B cell (primary cell): ENCODE measurements around the gene PHEX. TPM values are rescaled to one million over a fixed set of nuclear protein-coding genes. Genes with fewer than 3 reads are reported as not detected.

ENCODE experiments used
- ATAC-seq: fragments of 200-7000 bp; cut with Tn5 transposase; one replicate; pipeline ENCODE4 v1.10.0; 2021; ENCODE audit warnings: low read depth, mild to moderate bottlenecking, moderate number of reproducible peaks, moderate library complexity
- CTCF ChIA-PET: fragments of 350-600 bp; sonication (Branson Sonifier 250); formaldehyde crosslinking; loops from one replicate; lab custom pipeline; 2021; ENCODE audit warnings: antibody characterized with exemption, inconsistent platforms; lab: Charles Lee
- POLR2A ChIA-PET: fragments of 350-600 bp; sonication (Branson Sonifier 250); formaldehyde crosslinking; loops from one replicate; lab custom pipeline; 2021; ENCODE audit warnings: antibody characterized with exemption; lab: Charles Lee
- DNase-seq: peaks from one replicate; pipeline ENCODE4 v3.0.0; 2013
- H2AFZ ChIP-seq: 2 replicates; pipeline ENCODE4 v1.6.1; 2012; ENCODE audit warnings: mild to moderate bottlenecking, low read depth, low read length; ENCODE audit not compliant: insufficient read depth, poor library complexity, severe bottlenecking
- H3K27ac ChIP-seq, 2 donors: 1 replicate in 1 of 2; 2 replicates in 1 of 2; pipeline ENCODE4 v1.5.1; 2012 to 2013; ENCODE audit warnings: low read length in 2 of 2, mild to moderate bottlenecking in 2 of 2, moderate library complexity in 1 of 2
- H3K27me3 ChIP-seq, 4 experiments: fragments of 200-600 bp in 1 of 4; sonication (generic) in 1 of 4; replicated peaks in 1 of 4; 1 replicate in 2 of 4; 2 replicates in 2 of 4; pipeline versions ENCODE4 v1.6.1 to v1.7.0; 2013 to 2016; ENCODE audit warnings: low read length in 3 of 4, mild to moderate bottlenecking in 2 of 4, mixed read lengths in 1 of 4, moderate library complexity in 1 of 4; ENCODE audit not compliant: insufficient read depth in 4 of 4, control insufficient read depth in 3 of 4; ENCODE audit errors: control extremely low read depth in 1 of 4
- H3K36me3 ChIP-seq, 2 experiments: replicated peaks in 1 of 2; 1 replicate in 1 of 2; 2 replicates in 1 of 2; pipeline versions ENCODE4 v1.6.1 to v1.7.1; 2013; ENCODE audit warnings: low read length in 1 of 2; ENCODE audit not compliant: insufficient read depth in 2 of 2, control insufficient read depth in 1 of 2; ENCODE audit errors: control extremely low read depth in 1 of 2, extremely low read depth in 1 of 2
- H3K4me1 ChIP-seq, 2 donors: fragments of 200-600 bp in 1 of 2; sonication (generic) in 1 of 2; 1 replicate in 1 of 2; 2 replicates in 1 of 2; pipeline versions ENCODE4 v1.5.1 to v1.6.1; 2013 to 2017; ENCODE audit warnings: low read length in 2 of 2; ENCODE audit not compliant: control insufficient read depth in 2 of 2, insufficient read depth in 2 of 2
- H3K4me2 ChIP-seq: replicated peaks from 2 replicates; pipeline ENCODE3; 2012; ENCODE audit warnings: mild to moderate bottlenecking, low read depth, low read length; ENCODE audit not compliant: poor library complexity, severe bottlenecking
- H3K4me3 ChIP-seq, 5 experiments: fragments of 200-600 bp in 1 of 5; sonication (generic) in 1 of 5; 1 replicate in 3 of 5; 2 replicates in 2 of 5; pipeline versions ENCODE4 v1.5.1 to v1.7.0; 2011 to 2016; ENCODE audit warnings: low read length in 4 of 5, mild to moderate bottlenecking in 4 of 5, low read depth in 2 of 5, control low read depth in 1 of 5, moderate library complexity in 1 of 5; ENCODE audit not compliant: insufficient read depth in 1 of 5; ENCODE audit errors: control extremely low read depth in 1 of 5, extremely low read depth in 1 of 5
- H3K79me2 ChIP-seq: fragments of 200-600 bp; sonication (generic); one replicate; pipeline ENCODE4 v1.6.0; 2016; ENCODE audit warnings: low read length; ENCODE audit not compliant: control insufficient read depth, insufficient read depth
- H3K9ac ChIP-seq: fragments of 200-600 bp; sonication (generic); 2 replicates; pipeline ENCODE4 v1.6.1; 2017; ENCODE audit warnings: mild to moderate bottlenecking, low read length, moderate library complexity
- H3K9me3 ChIP-seq, 3 donors: one replicate each; pipeline versions ENCODE4 v1.6.1 to v1.7.1; 2013; ENCODE audit warnings: low read length in 2 of 3; ENCODE audit not compliant: control insufficient read depth in 2 of 3, insufficient read depth in 1 of 3; ENCODE audit errors: control extremely low read depth in 1 of 3
- H4K20me1 ChIP-seq: 2 replicates; pipeline ENCODE4 v1.6.0; 2012; ENCODE audit warnings: mild to moderate bottlenecking, low read length; ENCODE audit not compliant: insufficient read depth, control insufficient read depth, poor library complexity, severe bottlenecking
- H3K27ac Mint-ChIP-seq: one replicate; pipeline ENCODE4 v1.8.0; 2021; ENCODE audit warnings: mixed read lengths
- H3K27me3 Mint-ChIP-seq: one replicate; pipeline ENCODE4 v1.8.0; 2021; ENCODE audit warnings: mixed read lengths
- H3K4me1 Mint-ChIP-seq: one replicate; pipeline ENCODE4 v1.8.0; 2021; ENCODE audit warnings: mixed read lengths
- H3K4me3 Mint-ChIP-seq: one replicate; pipeline ENCODE4 v1.8.0; 2021; ENCODE audit warnings: mixed read lengths
- H3K9me3 Mint-ChIP-seq: one replicate; pipeline ENCODE4 v1.8.0; 2022; ENCODE audit warnings: mixed read lengths; ENCODE audit not compliant: insufficient read depth
- EZH2 ChIP-seq: IDR thresholded peaks from 2 replicates; pipeline ENCODE4 v1.6.1; 2012; ENCODE audit warnings: borderline replicate concordance, low read depth, mild to moderate bottlenecking, moderate library complexity, low read length; ENCODE audit not compliant: insufficient read depth, poor library complexity, severe bottlenecking
- WGBS: methylation state at CpG from one replicate; pipeline ENCODE4 v1.1.5; 2013; ENCODE audit warnings: missing lambda C conversion rate; ENCODE audit not compliant: insufficient coverage; 5-methylcytosine and 5-hydroxymethylcytosine counted together
- intact Hi-C: fragments of 100-400 bp; cut with micrococcal nuclease; formaldehyde crosslinking; loops from one replicate; pipeline ENCODE4 v1.10.0; 2022
- polyA plus RNA-seq: library from polyadenylated mRNA; depleted of rRNA; stranded (reverse); fragments of >200 nt; gene quantifications from 2 replicates; pipeline ENCODE4 v1.2.3, GENCODE V29; 2012
- total RNA-seq, 2 donors: library from RNA; stranded (reverse); fragments of 120-200 nt in 1 of 2; gene quantifications; 1 replicate in 1 of 2; 2 replicates in 1 of 2; pipeline versions ENCODE4 v1.2.3 to v1.2.4, GENCODE V29; 2013 to 2022
- TF ChIP-seq, protein P1 (sequence below): fragments of 200-600 bp; IDR thresholded peaks from one replicate; pipeline ENCODE4 v1.8.0; 2022; ENCODE audit warnings: antibody characterized with exemption, mild to moderate bottlenecking

The PHEX gene
- total and polyA plus RNA-seq, 2 donors (not counting 1 experiment from before 2014, with no cell fraction given): 0.01 to 0.15 TPM

DNA sequence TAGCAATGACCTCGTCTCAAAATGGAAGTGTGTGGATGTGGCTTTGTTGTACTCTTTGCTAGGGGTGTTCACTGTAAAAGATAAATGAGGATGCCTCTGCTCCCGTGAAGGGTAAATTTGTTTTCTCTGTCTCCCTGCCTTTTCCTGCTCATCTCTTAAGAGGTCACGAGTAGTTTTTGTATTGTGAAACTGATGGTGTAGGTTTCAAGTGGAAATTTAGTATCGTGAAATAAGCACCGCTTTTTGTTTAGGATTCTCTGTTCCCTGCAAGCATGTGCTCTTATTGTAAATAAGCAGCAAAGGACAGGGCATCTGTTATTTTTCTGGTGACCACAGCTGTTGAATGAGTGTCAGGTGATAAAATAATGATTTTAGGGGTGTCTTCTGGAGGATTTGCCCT, 104.6 kb downstream of the PHEX start:
- H3K4me3 ChIP-seq: no peak overlapping the region
- Mint-ChIP-seq H3K9me3 (no peaks in the 10 kb centered on the region), H3K27ac (no peak overlapping the region), H3K4me1 (peaks cover 6% of the 10 kb centered on the region), H3K4me3 (no peak overlapping the region), H3K27me3 (no peaks in the 10 kb centered on the region)
- POLR2A ChIA-PET: interaction anchor here (0.5 kb wide), 1 partner anchor 600 kb away, joined by 3 read pairs; no protein-coding TSS in a partner anchor
- CTCF ChIA-PET: interaction anchor here (0.8 to 4.0 kb wide), 16 partner anchors 9 to 1765 kb away, joined by 3 to 41 read pairs (median 4); no protein-coding TSS in a partner anchor
- no peak for ATAC-seq
- no peaks in the 10 kb centered on the region for H3K36me3 ChIP-seq
- H3K9ac ChIP-seq: no peak overlapping the region
- TF ChIP-seq EZH2: no peak
- TF ChIP-seq, protein P1, sequence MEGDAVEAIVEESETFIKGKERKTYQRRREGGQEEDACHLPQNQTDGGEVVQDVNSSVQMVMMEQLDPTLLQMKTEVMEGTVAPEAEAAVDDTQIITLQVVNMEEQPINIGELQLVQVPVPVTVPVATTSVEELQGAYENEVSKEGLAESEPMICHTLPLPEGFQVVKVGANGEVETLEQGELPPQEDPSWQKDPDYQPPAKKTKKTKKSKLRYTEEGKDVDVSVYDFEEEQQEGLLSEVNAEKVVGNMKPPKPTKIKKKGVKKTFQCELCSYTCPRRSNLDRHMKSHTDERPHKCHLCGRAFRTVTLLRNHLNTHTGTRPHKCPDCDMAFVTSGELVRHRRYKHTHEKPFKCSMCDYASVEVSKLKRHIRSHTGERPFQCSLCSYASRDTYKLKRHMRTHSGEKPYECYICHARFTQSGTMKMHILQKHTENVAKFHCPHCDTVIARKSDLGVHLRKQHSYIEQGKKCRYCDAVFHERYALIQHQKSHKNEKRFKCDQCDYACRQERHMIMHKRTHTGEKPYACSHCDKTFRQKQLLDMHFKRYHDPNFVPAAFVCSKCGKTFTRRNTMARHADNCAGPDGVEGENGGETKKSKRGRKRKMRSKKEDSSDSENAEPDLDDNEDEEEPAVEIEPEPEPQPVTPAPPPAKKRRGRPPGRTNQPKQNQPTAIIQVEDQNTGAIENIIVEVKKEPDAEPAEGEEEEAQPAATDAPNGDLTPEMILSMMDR: no peak
- no peak overlapping the region for H3K4me2 ChIP-seq
- WGBS: no CpG with 5 or more reads among the region's 5 CpGs
- no peak for DNase-seq
- H3K4me1 ChIP-seq: no peaks in the 10 kb centered on the region
- H2AFZ ChIP-seq: peak overlapping the region; percentile 33
- H4K20me1 ChIP-seq: no peaks in the 10 kb centered on the region
- intact Hi-C loops: loop anchor here (1.0 to 10.0 kb wide), 3 partner anchors 149 to 612 kb away; no protein-coding TSS in a partner anchor
- H3K27me3 ChIP-seq: no peaks in the 10 kb centered on the region
- H3K27ac ChIP-seq: no peak overlapping the region
- H3K9me3 ChIP-seq: no peaks in the 10 kb centered on the region
- H3K79me2 ChIP-seq: no peaks in the 10 kb centered on the region

DNA sequence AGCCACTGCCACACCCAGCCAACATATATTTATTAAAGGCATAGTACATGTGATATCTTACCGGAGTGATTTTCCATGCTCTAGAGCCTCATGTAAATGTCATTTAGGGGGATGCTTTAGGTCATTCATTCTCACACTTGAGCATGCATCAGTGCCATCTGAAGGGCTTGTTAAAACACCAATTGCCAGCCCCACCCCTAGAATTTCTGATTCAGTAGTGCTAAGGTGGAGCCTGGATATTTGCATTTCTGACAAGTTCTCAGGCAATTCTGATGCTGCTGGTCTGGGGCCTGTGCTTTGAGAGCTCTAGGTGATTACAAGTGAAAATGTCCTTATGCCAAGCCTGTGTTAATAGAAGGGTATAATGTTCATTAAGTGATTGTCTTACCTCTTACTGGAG, 107.7 kb downstream of the PHEX start:
- H3K27me3 ChIP-seq: no peaks in the 10 kb centered on the region
- no peak overlapping the region for H3K9ac ChIP-seq
- no CpG with 5 or more reads among the region's 1 CpG for WGBS
- H3K4me2 ChIP-seq: no peak overlapping the region
- TF ChIP-seq EZH2: no peak
- TF ChIP-seq, protein P1: no peak
- intact Hi-C loops: loop anchor here (5.0 to 10.0 kb wide), 2 partner anchors 153 to 395 kb away; no protein-coding TSS in a partner anchor
- no peak overlapping the region for H3K27ac ChIP-seq
- H3K4me3 Mint-ChIP-seq: no peak overlapping the region
- no peak overlapping the region for H3K4me3 ChIP-seq
- H3K27me3 Mint-ChIP-seq: peaks cover 4% of the 10 kb centered on the region
- CTCF ChIA-PET: no interaction called here
- H3K9me3 ChIP-seq: no peaks in the 10 kb centered on the region
- H3K4me1 ChIP-seq: no peaks in the 10 kb centered on the region
- no peaks in the 10 kb centered on the region for H3K9me3 Mint-ChIP-seq
- H4K20me1 ChIP-seq: no peaks in the 10 kb centered on the region
- H2AFZ ChIP-seq: no peak overlapping the region
- no peaks in the 10 kb centered on the region for H3K79me2 ChIP-seq
- POLR2A ChIA-PET: no interaction called here
- peaks cover 6% of the 10 kb centered on the region for H3K4me1 Mint-ChIP-seq
- no peak for ATAC-seq
- H3K27ac Mint-ChIP-seq: no peak overlapping the region
- no peak for DNase-seq
- H3K36me3 ChIP-seq: no peaks in the 10 kb centered on the region
